ENCODE data around the gene ITPRID1. TPM values are rescaled to one million over a fixed set of nuclear protein-coding genes. Genes with fewer than 3 reads are reported as not detected.

Gene ITPRID1
- total RNA-seq, 1 experiment from 2014 or later, result not detected

Other genes with a start within 250 kb of the ITPRID1 start
- gene NEUROD6, start 173.4 kb upstream of the ITPRID1 start, total RNA-seq (2014; rRNA removed; shearing (Covaris generic)), result not detected in 2 replicates
- gene PPP1R17, start 173.1 kb downstream of the ITPRID1 start, total RNA-seq (2014; rRNA removed; shearing (Covaris generic)), result not detected in 2 replicates

All from SK-MEL-5 (cell line).